HG03060 (cell line): ENCODE measurements around the gene WDFY4.

Experiments used
- ATAC-seq: cut with Tn5 transposase; IDR thresholded peaks from one replicate; pipeline ENCODE4 v1.9.1; 2021; ENCODE audit warnings: low read depth, moderate number of reproducible peaks; ENCODE audit not compliant: unreplicated experiment

The WDFY4 gene

GRCh38 chr10:48788554-48788953, 103.9 kb downstream of the WDFY4 start:
- ATAC-seq: no peak

GRCh38 chr10:48789486-48790456, 105.1 kb downstream of the WDFY4 start:
- no peak for ATAC-seq

GRCh38 chr10:48790457-48791044, 105.9 kb downstream of the WDFY4 start:
- no peak for ATAC-seq

- ATAC-seq: no peak
These were observed 106.7 kb downstream of the WDFY4 start for GRCh38 chr10:48791267-48791928.

GRCh38 chr10:48792121-48792520, 107.4 kb downstream of the WDFY4 start:
- no peak for ATAC-seq

GRCh38 chr10:48792687-48793096, 108.0 kb downstream of the WDFY4 start:
- no peak for ATAC-seq

- ATAC-seq: no peak
These were observed 109.4 kb downstream of the WDFY4 start for GRCh38 chr10:48794074-48794473.

- ATAC-seq: no peak
These were observed 112.1 kb downstream of the WDFY4 start for GRCh38 chr10:48796713-48797245.

- ATAC-seq: no peak
These were observed 113.2 kb downstream of the WDFY4 start for GRCh38 chr10:48797830-48798229.

- ATAC-seq: no peak
These were observed 114.0 kb downstream of the WDFY4 start for GRCh38 chr10:48798481-48799254.

- no peak for ATAC-seq
These were observed 114.8 kb downstream of the WDFY4 start for GRCh38 chr10:48799341-48800006.

GRCh38 chr10:48800007-48800675, 115.5 kb downstream of the WDFY4 start:
- ATAC-seq: no peak

- ATAC-seq: no peak
These were observed 116.3 kb downstream of the WDFY4 start for GRCh38 chr10:48801001-48801421.

- peak; percentile 91 for ATAC-seq
These were observed 118.0 kb downstream of the WDFY4 start for GRCh38 chr10:48802611-48803071.

GRCh38 chr10:48803801-48804584, 119.3 kb downstream of the WDFY4 start:
- ATAC-seq: no peak

- no peak for ATAC-seq
These were observed 120.1 kb downstream of the WDFY4 start for GRCh38 chr10:48804740-48805182.

GRCh38 chr10:48805411-48805810, 120.7 kb downstream of the WDFY4 start:
- ATAC-seq: no peak

GRCh38 chr10:48805848-48806247, 121.2 kb downstream of the WDFY4 start:
- ATAC-seq: no peak
